ENCODE data around the gene RNF220. TPM values are rescaled to one million over a fixed set of nuclear protein-coding genes. Genes with fewer than 3 reads are reported as not detected.

The RNF220 gene
- total RNA-seq, 1 donor from 2014 or later, result 52.5 TPM

- Histone ChIP-seq H3K27me3 (peaks cover 7% of the 10 kb centered on the region), H3K27ac (no peak overlapping the region), H3K9me3 (no peaks in the 10 kb centered on the region), H3K4me3 (no peak overlapping the region), H3K36me3 (no peaks in the 10 kb centered on the region), H3K4me1 (peaks cover 5% of the 10 kb centered on the region)
- TF ChIP-seq CTCF (IDR thresholded peaks at IDR 0.05), result no peak
- TF ChIP-seq POLR2AphosphoS5 (IDR thresholded peaks at IDR 0.05; ENCODE audit: insufficient read depth in 1 of 2, low read depth in 1 of 2), result no peak
- TF ChIP-seq POLR2A (IDR thresholded peaks at IDR 0.05), result no peak
- DNase-seq (ENCODE audit: extremely low spot score in 2 of 2), result no peak
- intact Hi-C loops (cut with DNase I), result no loop called here
These were observed 19.7 kb downstream of the RNF220 start for GRCh38 chr1:44424747-44425146.

DNA sequence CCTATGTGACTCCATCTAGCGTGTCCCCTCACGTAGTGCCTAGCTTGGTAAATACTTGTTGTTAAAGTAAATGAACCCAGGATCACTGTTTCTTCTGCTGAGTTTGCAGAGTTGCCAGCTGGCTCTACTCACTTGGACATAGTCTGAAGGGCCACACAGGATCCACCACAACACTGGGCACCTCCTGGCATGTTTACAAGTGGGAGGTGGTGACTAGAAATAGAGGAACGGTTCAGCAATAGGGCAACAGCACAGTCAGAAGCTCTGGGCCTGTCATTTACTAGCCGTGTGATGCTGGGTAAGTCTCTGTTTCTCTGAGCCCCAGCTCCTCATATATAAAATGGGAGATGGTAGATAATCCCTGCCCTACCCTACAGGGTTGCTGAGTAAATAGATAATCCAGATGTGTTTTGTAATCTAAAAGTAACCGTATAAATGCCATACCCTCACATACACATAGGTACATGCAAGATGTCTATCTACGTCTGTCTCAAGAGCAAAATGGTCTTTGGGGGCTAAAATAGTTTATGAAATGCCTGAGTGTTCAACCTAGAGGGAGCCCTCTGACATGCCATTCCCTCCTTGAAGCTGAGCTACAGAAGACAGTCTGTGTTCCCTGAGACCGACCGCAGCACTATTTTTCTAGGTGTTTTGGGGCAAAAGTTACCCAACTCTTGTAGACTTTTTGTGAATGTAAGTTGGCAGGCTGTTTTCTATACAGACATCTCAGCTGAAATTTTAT is 20.5 kb downstream of the RNF220 start:
- no peak for DNase-seq (ENCODE audit: extremely low spot score in 2 of 2)
- peaks cover under 1% of the 10 kb centered on the region for H3K27me3 ChIP-seq
- H3K4me3 ChIP-seq, result no peak overlapping the region
- H3K36me3 ChIP-seq, result no peaks in the 10 kb centered on the region
- no peak overlapping the region for H3K27ac ChIP-seq
- no peaks in the 10 kb centered on the region for H3K9me3 ChIP-seq
- intact Hi-C loops (cut with DNase I), result no loop called here
- TF ChIP-seq POLR2A (IDR thresholded peaks at IDR 0.05) (no peak), POLR2AphosphoS5 (IDR thresholded peaks at IDR 0.05; ENCODE audit: insufficient read depth in 1 of 2, low read depth in 1 of 2) (no peak), CTCF (IDR thresholded peaks at IDR 0.05) (no peak)
- H3K4me1 ChIP-seq, result peaks cover 5% of the 10 kb centered on the region

GRCh38 chr1:44431861-44432260 is 26.8 kb downstream of the RNF220 start:
- Histone ChIP-seq H3K4me1 (no peaks in the 10 kb centered on the region), H3K9me3 (no peaks in the 10 kb centered on the region), H3K27me3 (no peaks in the 10 kb centered on the region), H3K27ac (no peak overlapping the region), H3K36me3 (no peaks in the 10 kb centered on the region), H3K4me3 (no peak overlapping the region)
- intact Hi-C loops (cut with DNase I), result no loop called here
- no peak for TF ChIP-seq CTCF (IDR thresholded peaks at IDR 0.05)
- TF ChIP-seq POLR2AphosphoS5 (IDR thresholded peaks at IDR 0.05; ENCODE audit: insufficient read depth in 1 of 2, low read depth in 1 of 2), result no peak
- TF ChIP-seq POLR2A (IDR thresholded peaks at IDR 0.05), result no peak
- DNase-seq (ENCODE audit: extremely low spot score in 2 of 2), result no peak

DNA sequence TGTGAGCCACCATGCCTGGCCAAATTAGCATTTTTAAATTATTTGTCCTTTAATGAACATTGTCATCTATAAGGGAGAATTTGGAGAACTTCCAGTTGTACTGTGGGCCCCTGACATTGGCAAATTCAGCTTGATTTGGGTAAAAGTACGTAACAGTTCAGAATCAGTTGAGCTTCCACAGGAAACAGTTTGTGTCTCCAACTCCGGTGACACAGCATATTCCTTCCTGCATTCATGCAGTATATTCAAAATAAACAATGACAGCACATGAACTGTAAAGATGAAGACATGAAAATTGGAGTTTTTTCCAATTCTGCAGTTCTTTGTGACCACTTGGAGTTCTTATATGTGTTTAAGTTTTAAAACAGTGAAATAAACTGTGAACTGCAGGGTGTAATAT is 28.2 kb downstream of the RNF220 start:
- no peak for TF ChIP-seq POLR2A (IDR thresholded peaks at IDR 0.05)
- TF ChIP-seq POLR2AphosphoS5 (IDR thresholded peaks at IDR 0.05; ENCODE audit: insufficient read depth in 1 of 2, low read depth in 1 of 2), result no peak
- no peak for TF ChIP-seq CTCF (IDR thresholded peaks at IDR 0.05)
- H3K9me3 ChIP-seq, result no peaks in the 10 kb centered on the region
- no peak overlapping the region for H3K4me3 ChIP-seq
- intact Hi-C loops (cut with DNase I), result no loop called here
- no peaks in the 10 kb centered on the region for H3K4me1 ChIP-seq
- no peak for DNase-seq (ENCODE audit: extremely low spot score in 2 of 2)
- no peak overlapping the region for H3K27ac ChIP-seq
- H3K36me3 ChIP-seq, result no peaks in the 10 kb centered on the region
- no peaks in the 10 kb centered on the region for H3K27me3 ChIP-seq

DNA sequence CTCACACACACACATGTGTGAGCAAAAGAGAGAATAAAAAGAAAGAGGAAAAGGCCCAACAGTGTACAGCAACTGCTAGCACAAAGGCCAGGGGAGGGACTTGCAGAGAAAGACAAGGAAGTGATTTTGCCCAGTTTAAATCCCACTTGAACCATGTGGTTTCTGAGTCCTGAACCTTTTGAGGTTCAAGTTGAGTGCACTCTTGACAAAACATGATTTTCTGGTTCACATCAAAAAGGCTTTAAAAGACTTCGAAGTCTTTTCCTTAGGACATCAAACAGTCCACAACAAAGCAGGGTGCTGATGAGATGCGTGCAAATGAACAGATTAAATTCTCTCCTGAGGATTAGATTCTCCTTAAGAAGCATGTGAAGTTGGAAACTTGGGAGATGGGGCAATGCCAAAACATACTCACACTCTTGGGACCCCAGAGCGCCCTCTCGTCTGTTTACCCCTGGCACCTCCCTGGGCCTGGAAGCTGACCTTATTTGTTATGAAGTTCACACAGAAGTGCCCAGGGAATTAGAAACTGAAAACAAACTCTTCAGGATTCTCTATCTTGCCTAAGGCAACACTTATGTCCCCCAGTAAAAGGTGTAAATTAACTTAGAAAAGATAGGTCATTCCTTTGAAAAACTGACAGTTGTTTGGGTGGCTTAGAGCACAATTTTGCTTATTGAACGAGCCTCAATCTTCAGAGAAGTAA is 31.5 kb downstream of the RNF220 start:
- H3K36me3 ChIP-seq, result no peaks in the 10 kb centered on the region
- no peaks in the 10 kb centered on the region for H3K9me3 ChIP-seq
- no peak overlapping the region for H3K27ac ChIP-seq
- TF ChIP-seq POLR2A (IDR thresholded peaks at IDR 0.05) (no peak), CTCF (IDR thresholded peaks at IDR 0.05) (no peak), POLR2AphosphoS5 (IDR thresholded peaks at IDR 0.05; ENCODE audit: insufficient read depth in 1 of 2, low read depth in 1 of 2) (no peak)
- intact Hi-C loops (cut with DNase I), result no loop called here
- no peak for DNase-seq (ENCODE audit: extremely low spot score in 2 of 2)
- H3K27me3 ChIP-seq, result no peaks in the 10 kb centered on the region
- H3K4me1 ChIP-seq, result no peaks in the 10 kb centered on the region
- no peak overlapping the region for H3K4me3 ChIP-seq
